ENCODE data around the gene IFIH1.

DNA sequence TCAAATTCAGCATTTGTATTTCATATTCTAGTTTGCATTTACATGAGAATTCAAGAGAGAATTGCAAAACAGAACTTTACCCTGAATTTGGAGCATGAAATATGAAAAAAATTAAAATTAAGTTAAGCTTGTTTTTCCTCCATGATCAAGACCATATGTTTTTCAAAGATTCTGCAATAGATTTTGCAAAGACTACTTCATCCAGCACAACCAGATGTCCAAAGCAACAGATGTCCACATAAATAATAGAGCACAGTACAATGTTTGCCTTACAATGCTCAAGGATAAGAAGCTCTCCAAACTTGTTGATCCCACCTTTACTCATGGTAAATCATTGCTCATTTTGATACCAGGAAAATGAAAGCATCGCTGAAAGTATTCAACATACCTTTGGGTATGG, 100.9 kb downstream of the IFIH1 start:
- TF ChIP-seq, protein P1, sequence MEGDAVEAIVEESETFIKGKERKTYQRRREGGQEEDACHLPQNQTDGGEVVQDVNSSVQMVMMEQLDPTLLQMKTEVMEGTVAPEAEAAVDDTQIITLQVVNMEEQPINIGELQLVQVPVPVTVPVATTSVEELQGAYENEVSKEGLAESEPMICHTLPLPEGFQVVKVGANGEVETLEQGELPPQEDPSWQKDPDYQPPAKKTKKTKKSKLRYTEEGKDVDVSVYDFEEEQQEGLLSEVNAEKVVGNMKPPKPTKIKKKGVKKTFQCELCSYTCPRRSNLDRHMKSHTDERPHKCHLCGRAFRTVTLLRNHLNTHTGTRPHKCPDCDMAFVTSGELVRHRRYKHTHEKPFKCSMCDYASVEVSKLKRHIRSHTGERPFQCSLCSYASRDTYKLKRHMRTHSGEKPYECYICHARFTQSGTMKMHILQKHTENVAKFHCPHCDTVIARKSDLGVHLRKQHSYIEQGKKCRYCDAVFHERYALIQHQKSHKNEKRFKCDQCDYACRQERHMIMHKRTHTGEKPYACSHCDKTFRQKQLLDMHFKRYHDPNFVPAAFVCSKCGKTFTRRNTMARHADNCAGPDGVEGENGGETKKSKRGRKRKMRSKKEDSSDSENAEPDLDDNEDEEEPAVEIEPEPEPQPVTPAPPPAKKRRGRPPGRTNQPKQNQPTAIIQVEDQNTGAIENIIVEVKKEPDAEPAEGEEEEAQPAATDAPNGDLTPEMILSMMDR (IDR thresholded peaks at IDR 0.05; ENCODE audit: insufficient read depth, low read length), result no peak
- TF ChIP-seq, protein P2, sequence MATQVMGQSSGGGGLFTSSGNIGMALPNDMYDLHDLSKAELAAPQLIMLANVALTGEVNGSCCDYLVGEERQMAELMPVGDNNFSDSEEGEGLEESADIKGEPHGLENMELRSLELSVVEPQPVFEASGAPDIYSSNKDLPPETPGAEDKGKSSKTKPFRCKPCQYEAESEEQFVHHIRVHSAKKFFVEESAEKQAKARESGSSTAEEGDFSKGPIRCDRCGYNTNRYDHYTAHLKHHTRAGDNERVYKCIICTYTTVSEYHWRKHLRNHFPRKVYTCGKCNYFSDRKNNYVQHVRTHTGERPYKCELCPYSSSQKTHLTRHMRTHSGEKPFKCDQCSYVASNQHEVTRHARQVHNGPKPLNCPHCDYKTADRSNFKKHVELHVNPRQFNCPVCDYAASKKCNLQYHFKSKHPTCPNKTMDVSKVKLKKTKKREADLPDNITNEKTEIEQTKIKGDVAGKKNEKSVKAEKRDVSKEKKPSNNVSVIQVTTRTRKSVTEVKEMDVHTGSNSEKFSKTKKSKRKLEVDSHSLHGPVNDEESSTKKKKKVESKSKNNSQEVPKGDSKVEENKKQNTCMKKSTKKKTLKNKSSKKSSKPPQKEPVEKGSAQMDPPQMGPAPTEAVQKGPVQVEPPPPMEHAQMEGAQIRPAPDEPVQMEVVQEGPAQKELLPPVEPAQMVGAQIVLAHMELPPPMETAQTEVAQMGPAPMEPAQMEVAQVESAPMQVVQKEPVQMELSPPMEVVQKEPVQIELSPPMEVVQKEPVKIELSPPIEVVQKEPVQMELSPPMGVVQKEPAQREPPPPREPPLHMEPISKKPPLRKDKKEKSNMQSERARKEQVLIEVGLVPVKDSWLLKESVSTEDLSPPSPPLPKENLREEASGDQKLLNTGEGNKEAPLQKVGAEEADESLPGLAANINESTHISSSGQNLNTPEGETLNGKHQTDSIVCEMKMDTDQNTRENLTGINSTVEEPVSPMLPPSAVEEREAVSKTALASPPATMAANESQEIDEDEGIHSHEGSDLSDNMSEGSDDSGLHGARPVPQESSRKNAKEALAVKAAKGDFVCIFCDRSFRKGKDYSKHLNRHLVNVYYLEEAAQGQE (IDR thresholded peaks at IDR 0.05; ENCODE audit: insufficient replicate concordance, low read depth), result no peak
- TF ChIP-seq SPI1 (IDR thresholded peaks at IDR 0.05; ENCODE audit: borderline replicate concordance, low read depth), result no peak
- TF ChIP-seq POLR2AphosphoS5 (IDR thresholded peaks at IDR 0.05; ENCODE audit: low read depth), result no peak

Data from HL-60 (cell line).